Keratinocyte (primary cell): ENCODE results near the gene SMIM33. TPM values are rescaled to one million over a fixed set of nuclear protein-coding genes. Genes with fewer than 3 reads are reported as not detected.

Experiments
- DNase-seq: peaks from one replicate; pipeline ENCODE4 v3.0.0-alpha.2; 2011; ENCODE audit warnings: low read depth, missing footprints, low spot score
- FAIRE-seq: peaks from 2 replicates; lab custom pipeline; 2011; peaks lifted over from hg19 to GRCh38; lab: Jason Lieb, UNC
- H2AFZ ChIP-seq: 2 replicates; pipeline ENCODE4 v1.6.0; 2012; ENCODE audit warnings: low read length, control low read depth, inconsistent platforms; ENCODE audit not compliant: control insufficient read depth
- H3K27ac ChIP-seq: 2 replicates; pipeline ENCODE4 v1.5.1; 2011; ENCODE audit warnings: low read length; ENCODE audit not compliant: control insufficient read depth, insufficient read depth
- H3K27me3 ChIP-seq: 3 replicates; pipeline ENCODE4 v1.6.0; 2011; ENCODE audit warnings: low read length; ENCODE audit not compliant: control insufficient read depth, insufficient read depth; ENCODE audit errors: extremely low read depth
- H3K36me3 ChIP-seq, 2 experiments: 2 replicates in 1 of 2; 3 replicates in 1 of 2; pipeline ENCODE4 v1.5.1; 2011; ENCODE audit warnings: low read length in 2 of 2, mild to moderate bottlenecking in 1 of 2; ENCODE audit not compliant: control insufficient read depth in 2 of 2, insufficient read depth in 2 of 2; ENCODE audit errors: extremely low read depth in 1 of 2
- H3K4me1 ChIP-seq: 3 replicates; pipeline ENCODE4 v1.5.1; 2011; ENCODE audit warnings: low read length; ENCODE audit not compliant: control insufficient read depth, insufficient read depth; ENCODE audit errors: extremely low read depth
- H3K4me2 ChIP-seq: 3 replicates; pipeline ENCODE4 v1.6.0; 2011; ENCODE audit warnings: low read depth, low read length; ENCODE audit not compliant: control insufficient read depth, insufficient read depth; ENCODE audit errors: extremely low read depth
- H3K4me3 ChIP-seq, 3 experiments: fragments of 200-600 bp in 1 of 3; sonication (generic) in 1 of 3; 2 replicates in 2 of 3; 3 replicates in 1 of 3; pipeline ENCODE4 v1.5.1; 2011 to 2016; ENCODE audit warnings: low read length in 3 of 3, mild to moderate bottlenecking in 3 of 3, control low read depth in 2 of 3, inconsistent platforms in 1 of 3, low read depth in 1 of 3, mixed read lengths in 1 of 3, mixed run types in 1 of 3, moderate library complexity in 1 of 3; ENCODE audit not compliant: control insufficient read depth in 2 of 3, insufficient read depth in 2 of 3; ENCODE audit errors: extremely low read depth in 1 of 3
- H3K79me2 ChIP-seq: 2 replicates; pipeline ENCODE4 v1.6.0; 2012; ENCODE audit warnings: low read length; ENCODE audit not compliant: control insufficient read depth, insufficient read depth
- H3K9ac ChIP-seq: 3 replicates; pipeline ENCODE4 v1.6.0; 2011; ENCODE audit warnings: low read length; ENCODE audit not compliant: control insufficient read depth, insufficient read depth; ENCODE audit errors: extremely low read depth
- H3K9me1 ChIP-seq: 3 replicates; pipeline ENCODE4 v1.6.0; 2011; ENCODE audit warnings: low read length; ENCODE audit not compliant: control insufficient read depth, insufficient read depth; ENCODE audit errors: extremely low read depth
- H3K9me3 ChIP-seq: 2 replicates; pipeline ENCODE4 v1.5.1; 2012; ENCODE audit warnings: low read depth, low read length; ENCODE audit not compliant: control insufficient read depth
- H4K20me1 ChIP-seq: 3 replicates; pipeline ENCODE4 v1.6.0; 2011; ENCODE audit warnings: low read length; ENCODE audit not compliant: control insufficient read depth, insufficient read depth; ENCODE audit errors: extremely low read depth
- EZH2 ChIP-seq: IDR thresholded peaks from one replicate; pipeline ENCODE4 v1.6.1; 2012; ENCODE audit warnings: inconsistent platforms, mild to moderate bottlenecking, low read length, moderate library complexity
- dilution Hi-C: fragments of 300-500 bp; cut with MboI; formaldehyde crosslinking; loops from one replicate; pipeline ENCODE4 v1.7.0; 2020; ENCODE audit warnings: low sequenced_read_pairs; ENCODE audit not compliant: extremely low pct_ligation_motif_present
- polyA plus RNA-seq, 5 experiments: library from polyadenylated mRNA; depleted of rRNA in 3 of 5; stranded (reverse) in 3 of 5; stranded (forward) in 1 of 5; unstranded in 1 of 5; fragments of >200 nt; gene quantifications; 1 replicate in 1 of 5; 2 replicates in 3 of 5; 3 replicates in 1 of 5; pipeline versions ENCODE4 v1.2.1 to v1.2.3, GENCODE V29; 2011 to 2012; ENCODE audit warnings: missing spikeins in 2 of 5, low read depth in 1 of 5, low replicate concordance in 1 of 5
- TF ChIP-seq, protein P1 (sequence below), 3 experiments: IDR thresholded peaks in 1 of 3; conservative IDR thresholded peaks in 1 of 3; optimal IDR thresholded peaks in 1 of 3; 2 replicates in 2 of 3; 3 replicates in 1 of 3; pipeline versions ENCODE3 to v1.5.1; 2011; ENCODE audit warnings: low read length in 3 of 3, mild to moderate bottlenecking in 3 of 3, moderate library complexity in 2 of 3, control low read depth in 1 of 3, inconsistent platforms in 1 of 3; ENCODE audit not compliant: insufficient read depth in 2 of 3; ENCODE audit errors: extremely low read depth in 1 of 3

SMIM33 gene
- polyA plus RNA-seq, 1 donor (not counting 4 experiments of a cell fraction or from before 2014, with no cell fraction given): not detected

- peak overlapping the region; percentile 25 for H3K4me2 ChIP-seq
- H3K4me3 ChIP-seq: no peak overlapping the region
- no peak for FAIRE-seq
- no peak for DNase-seq
- peak overlapping the region; percentile 58 for H3K27ac ChIP-seq
- H3K27me3 ChIP-seq: no peaks in the 10 kb centered on the region
- H3K9me1 ChIP-seq: no peaks in the 10 kb centered on the region
- H3K36me3 ChIP-seq: no peaks in the 10 kb centered on the region
- H2AFZ ChIP-seq: peak overlapping the region; percentile 4
- H3K9ac ChIP-seq: peak overlapping the region; percentile 5
- no peaks in the 10 kb centered on the region for H3K79me2 ChIP-seq
- H3K4me1 ChIP-seq: peaks cover 41% of the 10 kb centered on the region
- H4K20me1 ChIP-seq: no peaks in the 10 kb centered on the region
- dilution Hi-C loops: no loop called here
- H3K9me3 ChIP-seq: no peaks in the 10 kb centered on the region
- TF ChIP-seq, protein P1, sequence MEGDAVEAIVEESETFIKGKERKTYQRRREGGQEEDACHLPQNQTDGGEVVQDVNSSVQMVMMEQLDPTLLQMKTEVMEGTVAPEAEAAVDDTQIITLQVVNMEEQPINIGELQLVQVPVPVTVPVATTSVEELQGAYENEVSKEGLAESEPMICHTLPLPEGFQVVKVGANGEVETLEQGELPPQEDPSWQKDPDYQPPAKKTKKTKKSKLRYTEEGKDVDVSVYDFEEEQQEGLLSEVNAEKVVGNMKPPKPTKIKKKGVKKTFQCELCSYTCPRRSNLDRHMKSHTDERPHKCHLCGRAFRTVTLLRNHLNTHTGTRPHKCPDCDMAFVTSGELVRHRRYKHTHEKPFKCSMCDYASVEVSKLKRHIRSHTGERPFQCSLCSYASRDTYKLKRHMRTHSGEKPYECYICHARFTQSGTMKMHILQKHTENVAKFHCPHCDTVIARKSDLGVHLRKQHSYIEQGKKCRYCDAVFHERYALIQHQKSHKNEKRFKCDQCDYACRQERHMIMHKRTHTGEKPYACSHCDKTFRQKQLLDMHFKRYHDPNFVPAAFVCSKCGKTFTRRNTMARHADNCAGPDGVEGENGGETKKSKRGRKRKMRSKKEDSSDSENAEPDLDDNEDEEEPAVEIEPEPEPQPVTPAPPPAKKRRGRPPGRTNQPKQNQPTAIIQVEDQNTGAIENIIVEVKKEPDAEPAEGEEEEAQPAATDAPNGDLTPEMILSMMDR (optimal IDR thresholded peaks at IDR 0.05 in 1 of 3, IDR thresholded peaks at IDR 0.05 in 1 of 3, conservative IDR thresholded peaks at IDR 0.05 in 1 of 3; ENCODE audit: extremely low read depth in 1 of 3, insufficient read depth in 2 of 3, low read length in 3 of 3): no peak
- no peak for TF ChIP-seq EZH2
These were observed 23.6 kb upstream of the SMIM33 start for GRCh38 chr5:139446956-139447779.

GRCh38 chr5:139451176-139451575 lies 19.6 kb upstream of the SMIM33 start:
- Histone ChIP-seq H3K9me3 (no peaks in the 10 kb centered on the region), H3K4me3 (no peak overlapping the region), H3K4me1 (peaks cover 15% of the 10 kb centered on the region), H3K27me3 (no peaks in the 10 kb centered on the region), H4K20me1 (no peaks in the 10 kb centered on the region), H3K9ac (no peak overlapping the region), H3K4me2 (no peak overlapping the region), H2AFZ (no peak overlapping the region), H3K36me3 (no peaks in the 10 kb centered on the region), H3K79me2 (no peaks in the 10 kb centered on the region), H3K9me1 (no peaks in the 10 kb centered on the region), H3K27ac (no peak overlapping the region)
- TF ChIP-seq, protein P1 (optimal IDR thresholded peaks at IDR 0.05 in 1 of 3, IDR thresholded peaks at IDR 0.05 in 1 of 3, conservative IDR thresholded peaks at IDR 0.05 in 1 of 3; ENCODE audit: extremely low read depth in 1 of 3, insufficient read depth in 2 of 3, low read length in 3 of 3): no peak
- TF ChIP-seq EZH2: no peak
- DNase-seq (no peak), FAIRE-seq (no peak)
- dilution Hi-C loops: no loop called here
